Body of pancreas (tissue), 4 donors: ENCODE results near the gene CACNA1G. TPM values are rescaled to one million over a fixed set of nuclear protein-coding genes. Genes with fewer than 3 reads are reported as not detected.

Experiments used
- ATAC-seq: fragments of 150-250 bp; one replicate; pipeline ENCODE4 v1.9.1; 2016
- DNase-seq, 4 donors: peaks; one replicate each; pipeline ENCODE4 v3.0.0-alpha.2; 2019
- H3K27ac ChIP-seq, 4 donors: fragments of 200-600 bp; sonication (generic); 1 replicate in 3 of 4; 2 replicates in 1 of 4; pipeline versions ENCODE4 v1.5.1 to v1.6.1; 2016 to 2019; ENCODE audit warnings: mild to moderate bottlenecking in 1 of 4, mixed read lengths in 1 of 4, moderate library complexity in 1 of 4
- H3K27me3 ChIP-seq, 2 donors: fragments of 200-600 bp; sonication (generic); one replicate each; pipeline ENCODE4 v1.6.0; 2016; ENCODE audit warnings: mild to moderate bottlenecking in 1 of 2
- H3K36me3 ChIP-seq, 2 donors: fragments of 200-600 bp; sonication (generic); replicated peaks in 1 of 2; 2 replicates each; pipeline ENCODE4 v1.5.1; 2016; ENCODE audit warnings: low read depth in 2 of 2; ENCODE audit not compliant: insufficient read depth in 1 of 2
- H3K4me1 ChIP-seq: fragments of 200-600 bp; sonication (generic); one replicate; pipeline ENCODE4 v1.6.0; 2016
- H3K4me3 ChIP-seq, 2 donors: fragments of 200-600 bp; sonication (generic); 1 replicate in 1 of 2; 2 replicates in 1 of 2; pipeline ENCODE4 v1.5.1; 2016 to 2019
- H3K9me3 ChIP-seq, 3 donors: fragments of 200-600 bp; sonication (generic); 1 replicate in 2 of 3; 2 replicates in 1 of 3; pipeline ENCODE4 v1.5.1; 2016
- POLR2A ChIP-seq, 3 donors: fragments of 450-650 bp; IDR thresholded peaks; one replicate each; pipeline ENCODE4 v1.6.1; 2016; ENCODE audit warnings: antibody characterized with exemption in 3 of 3, mild to moderate bottlenecking in 2 of 3
- WGBS, 2 donors: methylation state at CpG; one replicate each; pipeline ENCODE4 v1.1.5; 2017; 5-methylcytosine and 5-hydroxymethylcytosine counted together
- intact Hi-C: fragments of 100-400 bp; cut with DNase I; formaldehyde crosslinking; loops from one replicate; pipeline ENCODE4 v1.15.1; 2023
- total RNA-seq, 2 donors: library from RNA; depleted of rRNA; stranded (reverse); fragments of >200 nt; gene quantifications; one replicate each; pipeline ENCODE4 v1.1.0, GENCODE V29; 2016
- TF ChIP-seq, protein P1 (sequence below), 7 experiments: fragments of 450-650 bp in 4 of 7; fragments of 200-600 bp in 3 of 7; sonication (generic) in 3 of 7; IDR thresholded peaks; one replicate each; pipeline ENCODE4 v1.5.1; 2016 to 2019; ENCODE audit warnings: antibody characterized with exemption in 7 of 7

The CACNA1G gene
- total RNA-seq, 2 donors from 2014 or later = 0.26 to 0.33 TPM

DNA sequence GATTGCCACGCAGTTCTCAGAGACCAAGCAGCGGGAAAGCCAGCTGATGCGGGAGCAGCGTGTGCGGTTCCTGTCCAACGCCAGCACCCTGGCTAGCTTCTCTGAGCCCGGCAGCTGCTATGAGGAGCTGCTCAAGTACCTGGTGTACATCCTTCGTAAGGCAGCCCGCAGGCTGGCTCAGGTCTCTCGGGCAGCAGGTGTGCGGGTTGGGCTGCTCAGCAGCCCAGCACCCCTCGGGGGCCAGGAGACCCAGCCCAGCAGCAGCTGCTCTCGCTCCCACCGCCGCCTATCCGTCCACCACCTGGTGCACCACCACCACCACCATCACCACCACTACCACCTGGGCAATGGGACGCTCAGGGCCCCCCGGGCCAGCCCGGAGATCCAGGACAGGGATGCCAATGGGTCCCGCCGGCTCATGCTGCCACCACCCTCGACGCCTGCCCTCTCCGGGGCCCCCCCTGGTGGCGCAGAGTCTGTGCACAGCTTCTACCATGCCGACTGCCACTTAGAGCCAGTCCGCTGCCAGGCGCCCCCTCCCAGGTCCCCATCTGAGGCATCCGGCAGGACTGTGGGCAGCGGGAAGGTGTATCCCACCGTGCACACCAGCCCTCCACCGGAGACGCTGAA lies 15.2 kb downstream of the CACNA1G start:
- DNase-seq (peak in 1 of 4 donors; percentile 44), ATAC-seq (peak; percentile 8)
- intact Hi-C loops = loop anchor here (5.0 kb wide), 1 partner anchor 37 kb away; no protein-coding TSS in a partner anchor
- no peaks in the 10 kb centered on the region for H3K9me3 ChIP-seq
- H3K4me1 ChIP-seq = peaks cover 7% of the 10 kb centered on the region
- no peak overlapping the region for H3K4me3 ChIP-seq
- H3K36me3 ChIP-seq = no peaks in the 10 kb centered on the region
- no peaks in the 10 kb centered on the region for H3K27me3 ChIP-seq
- 73 to 76% methylated on average over 7 to 31 of the region's 33 CpGs for WGBS, 2 donors
- no peak for TF ChIP-seq POLR2A (IDR thresholded peaks at IDR 0.05)
- TF ChIP-seq, protein P1, sequence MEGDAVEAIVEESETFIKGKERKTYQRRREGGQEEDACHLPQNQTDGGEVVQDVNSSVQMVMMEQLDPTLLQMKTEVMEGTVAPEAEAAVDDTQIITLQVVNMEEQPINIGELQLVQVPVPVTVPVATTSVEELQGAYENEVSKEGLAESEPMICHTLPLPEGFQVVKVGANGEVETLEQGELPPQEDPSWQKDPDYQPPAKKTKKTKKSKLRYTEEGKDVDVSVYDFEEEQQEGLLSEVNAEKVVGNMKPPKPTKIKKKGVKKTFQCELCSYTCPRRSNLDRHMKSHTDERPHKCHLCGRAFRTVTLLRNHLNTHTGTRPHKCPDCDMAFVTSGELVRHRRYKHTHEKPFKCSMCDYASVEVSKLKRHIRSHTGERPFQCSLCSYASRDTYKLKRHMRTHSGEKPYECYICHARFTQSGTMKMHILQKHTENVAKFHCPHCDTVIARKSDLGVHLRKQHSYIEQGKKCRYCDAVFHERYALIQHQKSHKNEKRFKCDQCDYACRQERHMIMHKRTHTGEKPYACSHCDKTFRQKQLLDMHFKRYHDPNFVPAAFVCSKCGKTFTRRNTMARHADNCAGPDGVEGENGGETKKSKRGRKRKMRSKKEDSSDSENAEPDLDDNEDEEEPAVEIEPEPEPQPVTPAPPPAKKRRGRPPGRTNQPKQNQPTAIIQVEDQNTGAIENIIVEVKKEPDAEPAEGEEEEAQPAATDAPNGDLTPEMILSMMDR (IDR thresholded peaks at IDR 0.05) = peak in 1 of 7 experiments; percentile 25
- H3K27ac ChIP-seq = no peak overlapping the region

DNA sequence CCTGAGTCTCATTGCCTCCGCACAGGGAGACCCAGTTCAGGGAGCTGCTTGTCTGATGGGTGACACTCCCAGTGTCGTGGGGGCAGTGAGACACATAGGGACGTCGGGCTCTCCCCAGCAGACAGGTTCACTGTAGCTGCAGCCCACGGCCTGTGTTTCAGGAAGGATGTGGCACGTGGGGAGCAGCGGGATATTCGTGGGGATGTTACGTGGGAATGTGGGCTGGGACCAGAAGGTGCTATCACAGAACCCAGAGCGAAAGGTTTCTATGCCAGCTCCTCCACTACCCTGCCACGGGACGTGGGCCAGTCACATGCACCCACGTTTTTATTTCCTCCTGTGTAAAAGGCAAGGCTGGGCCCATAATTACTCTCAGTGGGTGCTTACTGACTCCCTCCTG lies 16.3 kb downstream of the CACNA1G start:
- intact Hi-C loops = loop anchor here (5.0 kb wide), 1 partner anchor 35 kb away; no protein-coding TSS in a partner anchor
- Histone ChIP-seq H3K27me3 (no peaks in the 10 kb centered on the region), H3K9me3 (no peaks in the 10 kb centered on the region), H3K27ac (no peak overlapping the region), H3K36me3 (no peaks in the 10 kb centered on the region), H3K4me3 (no peak overlapping the region), H3K4me1 (peaks cover 7% of the 10 kb centered on the region)
- no peak for ATAC-seq
- 76% methylated on average over 5 to 11 of the region's 13 CpGs for WGBS, 2 donors
- no peak for DNase-seq
- TF ChIP-seq POLR2A (IDR thresholded peaks at IDR 0.05) = no peak
- TF ChIP-seq, protein P1 (IDR thresholded peaks at IDR 0.05) = no peak

DNA sequence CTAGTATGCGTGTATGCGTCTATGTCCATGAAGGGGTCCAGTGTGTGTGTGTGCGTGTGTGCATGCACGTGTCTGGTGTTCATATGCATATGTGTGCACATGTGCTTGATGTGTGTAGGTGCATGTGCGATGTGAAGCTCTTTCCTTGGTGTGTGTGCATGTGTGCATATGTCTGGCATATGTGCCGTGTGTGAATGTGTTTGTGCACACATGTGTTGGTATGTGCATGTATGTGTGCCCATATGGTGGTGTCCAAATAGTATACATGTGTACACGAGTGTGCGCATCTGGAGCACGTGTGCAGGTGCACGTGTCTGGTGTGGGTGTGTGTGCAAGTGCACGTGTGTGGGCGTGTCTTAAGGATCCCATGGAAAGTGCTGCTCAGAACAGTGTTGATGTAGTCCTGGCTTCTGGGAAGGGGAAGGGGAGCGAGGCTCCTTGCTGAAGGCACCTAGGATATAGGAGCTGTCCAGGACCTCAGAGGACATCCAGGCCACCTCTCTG lies 17.0 kb downstream of the CACNA1G start:
- no peak for TF ChIP-seq POLR2A (IDR thresholded peaks at IDR 0.05)
- TF ChIP-seq, protein P1 (IDR thresholded peaks at IDR 0.05) = peak in 1 of 7 experiments; percentile 5
- no peaks in the 10 kb centered on the region for H3K27me3 ChIP-seq

DNA sequence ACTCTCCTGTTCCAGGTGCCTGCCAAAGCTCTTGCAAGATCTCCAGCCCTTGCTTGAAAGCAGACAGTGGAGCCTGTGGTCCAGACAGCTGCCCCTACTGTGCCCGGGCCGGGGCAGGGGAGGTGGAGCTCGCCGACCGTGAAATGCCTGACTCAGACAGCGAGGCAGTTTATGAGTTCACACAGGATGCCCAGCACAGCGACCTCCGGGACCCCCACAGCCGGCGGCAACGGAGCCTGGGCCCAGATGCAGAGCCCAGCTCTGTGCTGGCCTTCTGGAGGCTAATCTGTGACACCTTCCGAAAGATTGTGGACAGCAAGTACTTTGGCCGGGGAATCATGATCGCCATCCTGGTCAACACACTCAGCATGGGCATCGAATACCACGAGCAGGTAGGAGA lies 17.7 kb downstream of the CACNA1G start:
- TF ChIP-seq, protein P1 (IDR thresholded peaks at IDR 0.05) = no peak
- no peak for TF ChIP-seq POLR2A (IDR thresholded peaks at IDR 0.05)
- Histone ChIP-seq H3K36me3 (no peaks in the 10 kb centered on the region), H3K27ac (no peak overlapping the region), H3K4me1 (peaks cover 7% of the 10 kb centered on the region), H3K9me3 (no peaks in the 10 kb centered on the region), H3K27me3 (no peaks in the 10 kb centered on the region), H3K4me3 (no peak overlapping the region)
- intact Hi-C loops = loop anchor here (5.0 kb wide), 1 partner anchor 34 kb away; no protein-coding TSS in a partner anchor
- no peak for ATAC-seq
- DNase-seq = no peak
- 80 to 91% methylated on average over 7 to 16 of the region's 16 CpGs for WGBS, 2 donors

More for the DNA sequence above, 17.0 kb downstream of the CACNA1G start:
- no peak for DNase-seq
- WGBS, 2 donors = 84 to 89% methylated on average over 8 to 13 of the region's 13 CpGs
- no peaks in the 10 kb centered on the region for H3K9me3 ChIP-seq
- H3K4me1 ChIP-seq = peaks cover 7% of the 10 kb centered on the region
- no peak overlapping the region for H3K4me3 ChIP-seq
- no peak overlapping the region for H3K27ac ChIP-seq
- ATAC-seq = no peak
- H3K36me3 ChIP-seq = no peaks in the 10 kb centered on the region
- intact Hi-C loops = loop anchor here (5.0 kb wide), 1 partner anchor 35 kb away; no protein-coding TSS in a partner anchor
